Measurements from ENCODE around the gene PFN1. TPM values are rescaled to one million over a fixed set of nuclear protein-coding genes. Genes with fewer than 3 reads are reported as not detected.

PFN1 gene
- total and polyA plus RNA-seq, 2 experiments from 2014 or later, result 886 to 2,247 TPM

- Histone ChIP-seq H3K9ac (no peak overlapping the region), H2AFZ (no peak overlapping the region), H3K4me2 (ENCODE audit: unreplicated experiment) (no peak overlapping the region), H3K27me3 (replicated peaks; ENCODE audit: insufficient read depth) (no peaks in the 10 kb centered on the region), H4K20me1 (ENCODE audit: insufficient read depth) (no peaks in the 10 kb centered on the region), H3K9me2 (ENCODE audit: insufficient read depth) (no peaks in the 10 kb centered on the region), H3K9me3 (ENCODE audit: low read depth) (no peaks in the 10 kb centered on the region), H3F3A (ENCODE audit: insufficient read depth) (peaks cover 11% of the 10 kb centered on the region), H3K79me2 (ENCODE audit: insufficient read depth) (peaks cover 27% of the 10 kb centered on the region), H3K4me3 (no peak overlapping the region), H3K27ac (no peak overlapping the region), H3K36me3 (ENCODE audit: low read depth) (no peaks in the 10 kb centered on the region), H3K4me1 (ENCODE audit: insufficient read depth) (peaks cover 7% of the 10 kb centered on the region; the same call in 1 of the 2 replicates)
- 96 to 98% methylated on average over 3 of the region's 3 CpGs for WGBS, 2 experiments (ENCODE audit: low coverage in 1 of 2, low lambda C conversion rate in 2 of 2, missing lambda C conversion rate in 2 of 2)
- DNase-seq, result no peak
- no peak for TF ChIP-seq EZH2 (IDR thresholded peaks at IDR 0.05; ENCODE audit: insufficient read depth, poor library complexity, severe bottlenecking)
- TF ChIP-seq EZH2phosphoT487 (IDR thresholded peaks at IDR 0.05; ENCODE audit: insufficient read depth, low read depth), result no peak
- in situ Hi-C loops (cut with MboI), result no loop called here
Measured at GRCh38 chr17:4936436-4936835, 11.9 kb downstream of the PFN1 start.

GRCh38 chr17:4935650-4936049, 12.7 kb downstream of the PFN1 start:
- in situ Hi-C loops (cut with MboI), result no loop called here

GRCh38 chr17:4934173-4934979, 14.0 kb downstream of the PFN1 start:
- peak; percentile 63 for DNase-seq
- no peaks in the 10 kb centered on the region for H3K27me3 ChIP-seq (replicated peaks; ENCODE audit: insufficient read depth)
- peaks cover 6% of the 10 kb centered on the region; the same call in 1 of the 2 replicates for H3K4me1 ChIP-seq (ENCODE audit: insufficient read depth)
- H3K4me2 ChIP-seq (ENCODE audit: unreplicated experiment), result no peak overlapping the region
- no peaks in the 10 kb centered on the region for H3K9me3 ChIP-seq (ENCODE audit: low read depth)
- no peaks in the 10 kb centered on the region for H3F3A ChIP-seq (ENCODE audit: insufficient read depth)
- H3K9me2 ChIP-seq (ENCODE audit: insufficient read depth), result no peaks in the 10 kb centered on the region
- H3K27ac ChIP-seq, result no peak overlapping the region
- H3K4me3 ChIP-seq, result no peak overlapping the region
- H3K9ac ChIP-seq, result peak overlapping the region; percentile 46; the same call in 1 of the 2 replicates
- TF ChIP-seq EZH2phosphoT487 (IDR thresholded peaks at IDR 0.05; ENCODE audit: insufficient read depth, low read depth) (no peak), EZH2 (IDR thresholded peaks at IDR 0.05; ENCODE audit: insufficient read depth, poor library complexity, severe bottlenecking) (no peak)
- 34 to 37% methylated on average over 14 of the region's 14 CpGs for WGBS, 2 experiments (ENCODE audit: low coverage in 1 of 2, low lambda C conversion rate in 2 of 2, missing lambda C conversion rate in 2 of 2)
- peaks cover 16% of the 10 kb centered on the region for H3K79me2 ChIP-seq (ENCODE audit: insufficient read depth)
- in situ Hi-C loops (cut with MboI), result no loop called here
- H4K20me1 ChIP-seq (ENCODE audit: insufficient read depth), result no peaks in the 10 kb centered on the region
- H3K36me3 ChIP-seq (ENCODE audit: low read depth), result no peaks in the 10 kb centered on the region
- H2AFZ ChIP-seq, result no peak overlapping the region

More at GRCh38 chr17:4935650-4936049, 12.7 kb downstream of the PFN1 start:
- TF ChIP-seq EZH2phosphoT487 (IDR thresholded peaks at IDR 0.05; ENCODE audit: insufficient read depth, low read depth) (no peak), EZH2 (IDR thresholded peaks at IDR 0.05; ENCODE audit: insufficient read depth, poor library complexity, severe bottlenecking) (no peak)
- no peaks in the 10 kb centered on the region for H4K20me1 ChIP-seq (ENCODE audit: insufficient read depth)
- H3K9me3 ChIP-seq (ENCODE audit: low read depth), result no peaks in the 10 kb centered on the region
- H3K4me1 ChIP-seq (ENCODE audit: insufficient read depth), result peaks cover 6% of the 10 kb centered on the region; the same call in 1 of the 2 replicates
- H2AFZ ChIP-seq, result no peak overlapping the region
- peaks cover 19% of the 10 kb centered on the region for H3K79me2 ChIP-seq (ENCODE audit: insufficient read depth)
- DNase-seq, result no peak
- no peaks in the 10 kb centered on the region for H3K9me2 ChIP-seq (ENCODE audit: insufficient read depth)
- H3K4me2 ChIP-seq (ENCODE audit: unreplicated experiment), result no peak overlapping the region
- no peak overlapping the region for H3K9ac ChIP-seq
- no peaks in the 10 kb centered on the region for H3K27me3 ChIP-seq (replicated peaks; ENCODE audit: insufficient read depth)
- H3K27ac ChIP-seq, result no peak overlapping the region
- H3K36me3 ChIP-seq (ENCODE audit: low read depth), result no peaks in the 10 kb centered on the region
- no peak overlapping the region for H3K4me3 ChIP-seq
- H3F3A ChIP-seq (ENCODE audit: insufficient read depth), result peaks cover 4% of the 10 kb centered on the region; the same call in 1 of the 2 replicates

- Histone ChIP-seq H3K9me2 (ENCODE audit: insufficient read depth) (no peaks in the 10 kb centered on the region), H3K9ac (0 out of 2 replicates have a peak overlapping the region, but pooled peaks have one; percentile 46), H2AFZ (no peak overlapping the region), H3K4me1 (ENCODE audit: insufficient read depth) (peaks cover 2% of the 10 kb centered on the region; the same call in 1 of the 2 replicates), H3K4me3 (no peak overlapping the region), H3F3A (ENCODE audit: insufficient read depth) (no peaks in the 10 kb centered on the region), H3K36me3 (ENCODE audit: low read depth) (no peaks in the 10 kb centered on the region), H3K79me2 (ENCODE audit: insufficient read depth) (peaks cover 9% of the 10 kb centered on the region), H3K4me2 (ENCODE audit: unreplicated experiment) (no peak overlapping the region), H3K27ac (no peak overlapping the region), H3K27me3 (replicated peaks; ENCODE audit: insufficient read depth) (no peaks in the 10 kb centered on the region), H4K20me1 (ENCODE audit: insufficient read depth) (no peaks in the 10 kb centered on the region), H3K9me3 (ENCODE audit: low read depth) (no peaks in the 10 kb centered on the region)
- WGBS, 2 experiments (ENCODE audit: low coverage in 1 of 2, low lambda C conversion rate in 2 of 2, missing lambda C conversion rate in 2 of 2), result 85 to 86% methylated on average over 6 to 16 of the region's 16 CpGs
- TF ChIP-seq EZH2 (IDR thresholded peaks at IDR 0.05; ENCODE audit: insufficient read depth, poor library complexity, severe bottlenecking) (no peak), EZH2phosphoT487 (IDR thresholded peaks at IDR 0.05; ENCODE audit: insufficient read depth, low read depth) (no peak)
- in situ Hi-C loops (cut with MboI), result no loop called here
- DNase-seq, result no peak
Measured at GRCh38 chr17:4933646-4934045, 14.7 kb downstream of the PFN1 start.
